GM19455 (cell line): ENCODE measurements around the gene KCNH1.
"Not testable (repeated sequence)": the region's sequence is repeated elsewhere in the genome, so short reads cannot be mapped to it uniquely, and the experiment has no call there.

Experiments used
- ATAC-seq: cut with Tn5 transposase; IDR thresholded peaks from one replicate; pipeline ENCODE4 v1.9.1; 2021; ENCODE audit not compliant: unreplicated experiment

Gene KCNH1

GRCh38 chr1:211013346-211014240, 120.4 kb downstream of the KCNH1 start:
- ATAC-seq, result no peak

- not testable (repeated sequence) for ATAC-seq
Measured at GRCh38 chr1:211011128-211011527, 122.8 kb downstream of the KCNH1 start.

GRCh38 chr1:211009944-211010343, 124.0 kb downstream of the KCNH1 start:
- no peak for ATAC-seq

- ATAC-seq, result no peak
Measured at GRCh38 chr1:211007830-211008229, 126.1 kb downstream of the KCNH1 start.

GRCh38 chr1:210995931-210996330, 138.0 kb downstream of the KCNH1 start:
- ATAC-seq, result not testable (repeated sequence)

GRCh38 chr1:210992837-210993236, 141.1 kb downstream of the KCNH1 start:
- no peak for ATAC-seq

- ATAC-seq, result no peak
Measured at GRCh38 chr1:210989905-210990304, 144.0 kb downstream of the KCNH1 start.

GRCh38 chr1:210981490-210981889, 152.5 kb downstream of the KCNH1 start:
- no peak for ATAC-seq

GRCh38 chr1:210980082-210980481, 153.9 kb downstream of the KCNH1 start:
- no peak for ATAC-seq

- ATAC-seq, result no peak
Measured at GRCh38 chr1:210978974-210979354, 155.0 kb downstream of the KCNH1 start.

- ATAC-seq, result no peak
Measured at GRCh38 chr1:210978316-210978973, 155.5 kb downstream of the KCNH1 start.

- ATAC-seq, result no peak
Measured at GRCh38 chr1:210951279-210951678, 182.7 kb downstream of the KCNH1 start.

GRCh38 chr1:210949940-210950546, 183.9 kb downstream of the KCNH1 start:
- ATAC-seq, result peak; percentile 61

- ATAC-seq, result no peak
Measured at GRCh38 chr1:210949489-210949888, 184.5 kb downstream of the KCNH1 start.

GRCh38 chr1:210949039-210949438, 184.9 kb downstream of the KCNH1 start:
- no peak for ATAC-seq

GRCh38 chr1:210944252-210944651, 189.7 kb downstream of the KCNH1 start:
- no peak for ATAC-seq

GRCh38 chr1:210942513-210942912, 191.4 kb downstream of the KCNH1 start:
- no peak for ATAC-seq

- no peak for ATAC-seq
Measured at GRCh38 chr1:210940081-210940617, 193.8 kb downstream of the KCNH1 start.

GRCh38 chr1:210938416-210938925, 195.5 kb downstream of the KCNH1 start:
- ATAC-seq, result no peak

- no peak for ATAC-seq
Measured at GRCh38 chr1:210937846-210938245, 196.1 kb downstream of the KCNH1 start.

GRCh38 chr1:210935905-210936304, 198.0 kb downstream of the KCNH1 start:
- no peak for ATAC-seq
